GM10266 (cell line): ENCODE results near the gene OR51B2.
"Not testable (repeated sequence)": the region's sequence is repeated elsewhere in the genome, so short reads cannot be mapped to it uniquely, and the experiment has no call there.

Experiments used
- DNase-seq: peaks from one replicate; pipeline ENCODE4 v3.0.0; 2012; ENCODE audit errors: extremely low spot score
- CTCF ChIP-seq: IDR thresholded peaks from 2 replicates; pipeline ENCODE4 v1.5.1; 2012; ENCODE audit warnings: mild to moderate bottlenecking, low read depth; ENCODE audit not compliant: control insufficient read depth, insufficient read depth; ENCODE audit errors: missing control alignments

Gene OR51B2

DNA sequence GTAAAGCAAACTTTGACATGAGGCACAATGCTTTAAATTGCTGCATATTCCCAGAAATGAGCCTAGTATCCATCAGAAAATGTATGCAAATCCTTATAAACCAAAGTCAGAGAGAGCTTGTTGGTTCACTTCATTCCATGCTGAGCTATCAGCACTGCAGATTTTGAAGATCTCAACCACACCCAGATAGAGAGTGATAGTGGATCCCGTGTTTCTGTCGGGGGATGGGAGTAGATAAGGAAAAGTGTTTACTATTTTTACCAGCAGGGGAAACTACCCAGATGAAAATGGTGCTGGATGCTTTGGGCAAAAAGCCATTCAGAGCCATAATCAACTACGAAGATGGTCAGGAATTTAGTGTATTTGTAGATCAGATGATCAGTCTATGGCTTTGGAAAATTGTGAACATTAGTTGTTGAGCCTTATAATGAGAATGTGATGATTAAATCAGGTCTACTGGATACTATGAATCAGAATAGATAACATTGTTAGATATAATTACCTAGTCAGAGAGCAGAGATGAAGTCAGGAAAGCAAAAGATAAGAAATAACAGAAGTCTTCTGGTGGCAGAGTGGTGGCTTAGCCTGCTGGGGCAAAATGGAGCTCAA is 38.0 kb upstream of the OR51B2 start:
- no peak for DNase-seq

GRCh38 chr11:5356031-5356430 is 31.9 kb upstream of the OR51B2 start:
- DNase-seq, result not testable (repeated sequence)

More for the DNA sequence above, 38.0 kb upstream of the OR51B2 start:
- TF ChIP-seq CTCF, result no peak

- DNase-seq, result no peak
- TF ChIP-seq CTCF, result no peak
Observed at GRCh38 chr11:5351208-5351607, 27.1 kb upstream of the OR51B2 start, which contains the start of gene OR51B6. TSS of gene OR51B6 (plus strand) at chr11:5351508. CDS start at chr11:5351508, 0 bp downstream.

DNA sequence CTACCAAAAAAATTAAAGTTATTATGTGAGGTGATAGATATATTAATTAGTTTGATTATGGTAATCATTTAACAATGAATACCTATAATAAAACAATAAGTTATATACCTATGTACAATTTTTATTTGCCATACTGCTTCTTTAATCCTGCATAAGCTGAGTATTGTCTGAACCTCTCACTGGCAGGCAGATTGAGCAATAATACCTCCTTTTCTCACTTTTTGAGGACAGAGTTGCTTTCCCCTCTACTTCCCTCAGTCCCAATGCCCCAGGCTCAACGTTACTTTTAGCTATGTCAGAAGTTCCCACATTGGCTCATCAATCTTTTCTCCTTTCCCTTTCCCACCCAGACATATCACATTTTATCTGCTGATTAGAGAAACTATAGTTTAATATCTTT is 25.5 kb upstream of the OR51B2 start:
- no peak for DNase-seq
- TF ChIP-seq CTCF, result no peak

- TF ChIP-seq CTCF, result no peak
- no peak for DNase-seq
Observed at GRCh38 chr11:5348551-5349194, 24.6 kb upstream of the OR51B2 start.

DNA sequence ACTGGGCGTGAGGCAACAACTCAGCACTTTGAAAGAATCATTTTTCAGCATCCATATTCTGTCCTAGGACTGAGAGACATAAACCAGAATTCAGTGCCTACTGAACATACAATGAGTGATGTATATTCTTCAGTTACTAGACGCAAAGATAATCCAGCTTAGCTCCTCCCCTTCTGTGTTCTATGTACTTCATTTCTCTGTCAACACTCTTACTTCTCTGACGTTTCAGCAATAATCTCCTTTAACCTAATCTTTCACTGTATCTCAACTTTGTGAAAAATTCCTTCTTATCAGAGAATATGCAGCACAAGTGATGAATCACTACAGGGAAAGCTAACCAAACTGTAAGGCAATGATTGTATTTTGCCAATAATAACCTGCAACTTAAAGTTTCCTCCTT is 21.7 kb upstream of the OR51B2 start:
- no peak for DNase-seq
- no peak for TF ChIP-seq CTCF

DNA sequence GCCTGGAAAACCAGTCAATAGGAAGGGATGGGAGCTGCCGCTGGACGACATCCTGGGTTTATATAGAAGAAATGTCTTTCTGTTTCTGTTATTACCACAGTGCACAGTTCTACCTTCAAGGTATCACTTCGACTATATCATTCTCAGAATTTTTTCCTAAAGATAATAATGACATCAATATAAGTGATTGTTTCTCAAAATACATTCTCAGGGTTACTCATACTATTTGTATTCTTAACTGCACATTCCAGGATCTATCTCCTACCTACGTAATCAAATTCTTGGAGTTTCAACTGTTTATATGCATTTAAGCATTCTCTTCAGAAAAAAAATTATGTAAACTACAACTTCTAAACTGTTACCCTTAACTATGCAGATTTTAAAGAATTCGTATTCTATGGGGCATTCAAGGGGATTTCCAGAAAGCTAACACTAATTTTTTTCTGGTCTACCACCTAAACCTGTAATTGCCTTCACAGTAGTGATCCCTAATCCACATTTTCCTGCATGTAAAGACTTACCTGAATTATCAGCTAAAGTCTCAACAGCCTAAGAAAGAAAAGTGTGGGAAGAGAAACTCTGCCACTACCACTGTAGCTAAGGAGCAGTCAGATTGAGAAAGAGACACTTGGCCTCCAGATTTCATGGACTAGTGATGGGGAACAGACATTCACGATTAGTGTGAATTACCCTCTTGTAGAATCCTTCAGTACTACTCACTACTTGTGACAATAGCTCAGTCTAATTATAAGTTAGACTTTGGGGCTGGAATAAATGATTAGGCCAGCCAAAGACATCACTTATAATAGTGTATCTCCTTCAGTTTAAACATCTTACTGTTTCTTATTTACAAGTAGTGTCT is 19.6 kb upstream of the OR51B2 start, which contains the start of gene OR51B5:
Gene OR51B5 (minus strand): TSS at position 51 of the 862 bp plus-strand sequence. CDS start 0 bp downstream, at position 51.
- no peak for TF ChIP-seq CTCF
- no peak for DNase-seq
